Astrocyte (in vitro differentiated cells and primary cell): Measurements from ENCODE around the gene ENPP4. TPM values are rescaled to one million over a fixed set of nuclear protein-coding genes. Genes with fewer than 3 reads are reported as not detected.

Source experiments
- DNase-seq: peaks from one replicate; pipeline ENCODE4 v3.0.0-alpha.2; 2010; ENCODE audit warnings: low read depth
- FAIRE-seq: peaks from 2 replicates; lab custom pipeline; 2011; peaks lifted over from hg19 to GRCh38; lab: Jason Lieb, UNC
- H2AFZ ChIP-seq: 2 replicates; pipeline ENCODE4 v1.6.0; 2012; ENCODE audit warnings: low read depth, low read length, inconsistent platforms
- H3K27ac ChIP-seq: 2 replicates; pipeline ENCODE4 v1.5.1; 2011; ENCODE audit warnings: low read depth, low read length, inconsistent platforms
- H3K27me3 ChIP-seq: 2 replicates; pipeline ENCODE4 v1.6.0; 2011; ENCODE audit warnings: low read length, inconsistent platforms; ENCODE audit not compliant: insufficient read depth
- H3K36me3 ChIP-seq: 2 replicates; pipeline ENCODE4 v1.5.1; 2011; ENCODE audit warnings: low read length, inconsistent platforms; ENCODE audit not compliant: insufficient read depth
- H3K4me1 ChIP-seq: 2 replicates; pipeline ENCODE4 v1.5.1; 2011; ENCODE audit warnings: low read length, inconsistent platforms; ENCODE audit not compliant: insufficient read depth
- H3K4me2 ChIP-seq: 2 replicates; pipeline ENCODE4 v1.6.0; 2012; ENCODE audit warnings: low read length, inconsistent platforms
- H3K4me3 ChIP-seq: 2 replicates; pipeline ENCODE4 v1.5.1; 2011; ENCODE audit warnings: low read depth, mild to moderate bottlenecking, low read length, inconsistent platforms; ENCODE audit not compliant: insufficient read depth
- H3K79me2 ChIP-seq: 2 replicates; pipeline ENCODE4 v1.6.0; 2012; ENCODE audit warnings: mild to moderate bottlenecking, low read length, inconsistent platforms; ENCODE audit not compliant: insufficient read depth
- H3K9ac ChIP-seq: 2 replicates; pipeline ENCODE4 v1.6.0; 2012; ENCODE audit warnings: mild to moderate bottlenecking, low read length, inconsistent platforms
- H3K9me3 ChIP-seq: 2 replicates; pipeline ENCODE4 v1.5.1; 2012; ENCODE audit warnings: low read depth, mild to moderate bottlenecking, low read length, inconsistent platforms; ENCODE audit not compliant: insufficient read depth
- H4K20me1 ChIP-seq: 2 replicates; pipeline ENCODE4 v1.6.0; 2012; ENCODE audit warnings: low read length, inconsistent platforms; ENCODE audit not compliant: insufficient read depth
- H3K27ac Mint-ChIP-seq: one replicate; pipeline ENCODE4 v1.8.0; 2021; ENCODE audit warnings: mild to moderate bottlenecking, mixed read lengths; ENCODE audit not compliant: unreplicated experiment
- H3K27me3 Mint-ChIP-seq: one replicate; pipeline ENCODE4 v1.8.0; 2021; ENCODE audit warnings: low read depth, mixed read lengths; ENCODE audit not compliant: unreplicated experiment
- H3K36me3 Mint-ChIP-seq: one replicate; pipeline ENCODE4 v1.8.0; 2021; ENCODE audit warnings: low read depth, mixed read lengths; ENCODE audit not compliant: unreplicated experiment
- H3K4me1 Mint-ChIP-seq: one replicate; pipeline ENCODE4 v1.8.0; 2021; ENCODE audit warnings: low read depth, mixed read lengths; ENCODE audit not compliant: unreplicated experiment
- H3K4me3 Mint-ChIP-seq: one replicate; pipeline ENCODE4 v1.8.0; 2021; ENCODE audit warnings: mild to moderate bottlenecking, moderate library complexity, mixed read lengths; ENCODE audit not compliant: unreplicated experiment
- H3K9me3 Mint-ChIP-seq: one replicate; pipeline ENCODE4 v1.8.0; 2021; ENCODE audit warnings: mild to moderate bottlenecking, mixed read lengths; ENCODE audit not compliant: unreplicated experiment
- EZH2 ChIP-seq: IDR thresholded peaks from 2 replicates; pipeline ENCODE4 v1.6.1; 2012; ENCODE audit warnings: mild to moderate bottlenecking, low read length, inconsistent platforms; ENCODE audit not compliant: insufficient read depth
- total RNA-seq: library from RNA; stranded (reverse); gene quantifications from 2 replicates; pipeline ENCODE4 v1.2.1, GENCODE V29; 2021
- TF ChIP-seq, protein P1 (sequence below): IDR thresholded peaks from 2 replicates; pipeline ENCODE4 v1.5.1; 2011; ENCODE audit warnings: low read depth, mild to moderate bottlenecking, inconsistent platforms, low read length, moderate library complexity; ENCODE audit not compliant: insufficient read depth

Gene ENPP4
- total RNA-seq, 1 donor from 2014 or later: 5.7 TPM

- FAIRE-seq: no peak
- H3K79me2 ChIP-seq: no peaks in the 10 kb centered on the region
- Mint-ChIP-seq H3K9me3 (peaks cover 11% of the 10 kb centered on the region), H3K27ac (no peak overlapping the region), H3K36me3 (no peaks in the 10 kb centered on the region), H3K27me3 (no peaks in the 10 kb centered on the region), H3K4me1 (no peaks in the 10 kb centered on the region), H3K4me3 (no peak overlapping the region)
- H3K4me3 ChIP-seq: no peak overlapping the region
- H3K27me3 ChIP-seq: no peaks in the 10 kb centered on the region
- H3K9me3 ChIP-seq: no peaks in the 10 kb centered on the region
- H3K27ac ChIP-seq: no peak overlapping the region
- DNase-seq: no peak
- no peak overlapping the region for H3K9ac ChIP-seq
- no peak overlapping the region for H2AFZ ChIP-seq
- TF ChIP-seq EZH2: no peak
- TF ChIP-seq, protein P1, sequence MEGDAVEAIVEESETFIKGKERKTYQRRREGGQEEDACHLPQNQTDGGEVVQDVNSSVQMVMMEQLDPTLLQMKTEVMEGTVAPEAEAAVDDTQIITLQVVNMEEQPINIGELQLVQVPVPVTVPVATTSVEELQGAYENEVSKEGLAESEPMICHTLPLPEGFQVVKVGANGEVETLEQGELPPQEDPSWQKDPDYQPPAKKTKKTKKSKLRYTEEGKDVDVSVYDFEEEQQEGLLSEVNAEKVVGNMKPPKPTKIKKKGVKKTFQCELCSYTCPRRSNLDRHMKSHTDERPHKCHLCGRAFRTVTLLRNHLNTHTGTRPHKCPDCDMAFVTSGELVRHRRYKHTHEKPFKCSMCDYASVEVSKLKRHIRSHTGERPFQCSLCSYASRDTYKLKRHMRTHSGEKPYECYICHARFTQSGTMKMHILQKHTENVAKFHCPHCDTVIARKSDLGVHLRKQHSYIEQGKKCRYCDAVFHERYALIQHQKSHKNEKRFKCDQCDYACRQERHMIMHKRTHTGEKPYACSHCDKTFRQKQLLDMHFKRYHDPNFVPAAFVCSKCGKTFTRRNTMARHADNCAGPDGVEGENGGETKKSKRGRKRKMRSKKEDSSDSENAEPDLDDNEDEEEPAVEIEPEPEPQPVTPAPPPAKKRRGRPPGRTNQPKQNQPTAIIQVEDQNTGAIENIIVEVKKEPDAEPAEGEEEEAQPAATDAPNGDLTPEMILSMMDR: no peak
- no peak overlapping the region for H3K4me2 ChIP-seq
- H3K4me1 ChIP-seq: no peaks in the 10 kb centered on the region
- H3K36me3 ChIP-seq: no peaks in the 10 kb centered on the region
- H4K20me1 ChIP-seq: no peaks in the 10 kb centered on the region
These were observed 32.4 kb upstream of the ENPP4 start for GRCh38 chr6:46097366-46097765.

- H3K9me3 Mint-ChIP-seq: peaks cover 11% of the 10 kb centered on the region
- Histone ChIP-seq H3K4me1 (no peaks in the 10 kb centered on the region), H3K9ac (no peak overlapping the region), H3K4me3 (no peak overlapping the region), H3K27me3 (no peaks in the 10 kb centered on the region), H3K4me2 (no peak overlapping the region), H2AFZ (no peak overlapping the region), H3K9me3 (no peaks in the 10 kb centered on the region), H4K20me1 (no peaks in the 10 kb centered on the region), H3K79me2 (no peaks in the 10 kb centered on the region), H3K36me3 (no peaks in the 10 kb centered on the region), H3K27ac (no peak overlapping the region)
- DNase-seq: no peak
- H3K36me3 Mint-ChIP-seq: no peaks in the 10 kb centered on the region
- no peaks in the 10 kb centered on the region for H3K4me1 Mint-ChIP-seq
- no peak for FAIRE-seq
- H3K27ac Mint-ChIP-seq: no peak overlapping the region
- H3K27me3 Mint-ChIP-seq: no peaks in the 10 kb centered on the region
- TF ChIP-seq, protein P1: no peak
- no peak for TF ChIP-seq EZH2
- H3K4me3 Mint-ChIP-seq: no peak overlapping the region
These were observed 31.1 kb upstream of the ENPP4 start for GRCh38 chr6:46098678-46099077.

DNA sequence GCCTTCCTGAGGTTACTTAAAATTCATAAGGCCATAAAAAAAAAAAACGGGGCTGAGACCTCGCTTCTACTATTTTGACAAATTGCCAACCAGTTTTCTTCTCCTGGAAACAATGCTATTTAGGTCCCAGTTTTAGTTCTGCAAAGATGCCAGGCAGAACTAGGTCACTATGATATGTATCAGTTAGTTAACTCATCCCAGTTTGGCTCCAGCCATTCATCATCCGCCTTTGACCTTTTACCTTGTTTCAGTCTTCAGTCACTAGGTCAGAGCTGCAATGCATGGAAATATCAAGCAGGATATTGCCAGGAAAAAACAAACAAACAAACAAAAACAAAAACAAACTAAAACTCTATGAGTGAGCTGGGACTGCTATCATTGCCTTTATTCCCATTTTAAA, 29.8 kb upstream of the ENPP4 start:
- no peak overlapping the region for H3K27ac Mint-ChIP-seq
- H3K4me1 ChIP-seq: no peaks in the 10 kb centered on the region
- H3K27me3 Mint-ChIP-seq: no peaks in the 10 kb centered on the region
- H3K79me2 ChIP-seq: no peaks in the 10 kb centered on the region
- H3K4me1 Mint-ChIP-seq: no peaks in the 10 kb centered on the region
- H3K27me3 ChIP-seq: no peaks in the 10 kb centered on the region
- no peak overlapping the region for H3K4me3 ChIP-seq
- H3K27ac ChIP-seq: no peak overlapping the region
- FAIRE-seq (no peak), DNase-seq (no peak)
- no peaks in the 10 kb centered on the region for H3K36me3 Mint-ChIP-seq
- H3K36me3 ChIP-seq: no peaks in the 10 kb centered on the region
- no peak overlapping the region for H2AFZ ChIP-seq
- TF ChIP-seq, protein P1: no peak
- no peak for TF ChIP-seq EZH2
- no peaks in the 10 kb centered on the region for H4K20me1 ChIP-seq
- no peaks in the 10 kb centered on the region for H3K9me3 ChIP-seq
- H3K4me3 Mint-ChIP-seq: no peak overlapping the region
- no peak overlapping the region for H3K9ac ChIP-seq
- peaks cover 7% of the 10 kb centered on the region for H3K9me3 Mint-ChIP-seq
- H3K4me2 ChIP-seq: no peak overlapping the region
